Endothelial cell of umbilical vein (primary cell): ENCODE results near the gene CHD5. TPM values are rescaled to one million over a fixed set of nuclear protein-coding genes. Genes with fewer than 3 reads are reported as not detected.

ENCODE experiments used
- BruUV-seq: library from RNA; stranded (reverse); fragments of 400-500 nt; replicated peaks from 2 replicates; lab custom pipeline; 2021; lab: Mats Ljungman, UMichigan
- CTCF ChIA-PET: fragments of 300-600, 350-600 bp; sonication (Branson Sonifier 250); formaldehyde crosslinking; loops from one replicate; lab custom pipeline; 2021; ENCODE audit warnings: antibody characterized with exemption, inconsistent platforms; lab: Charles Lee
- POLR2A ChIA-PET: fragments of 300-600, 350-600 bp; sonication (Branson Sonifier 250); formaldehyde crosslinking; loops from one replicate; lab custom pipeline; 2021; ENCODE audit warnings: antibody characterized with exemption, inconsistent platforms; lab: Charles Lee
- DNase-seq: peaks from one replicate; pipeline ENCODE4 v3.0.0-alpha.2; 2011; ENCODE audit warnings: low read depth, low spot score
- FAIRE-seq: peaks from 2 replicates; lab custom pipeline; 2011; peaks lifted over from hg19 to GRCh38; lab: Jason Lieb, UNC
- H2AFZ ChIP-seq: 2 replicates; pipeline ENCODE4 v1.6.0; 2012; ENCODE audit warnings: low read depth, low read length, control low read depth, inconsistent platforms
- H3K27ac ChIP-seq: 2 replicates; pipeline ENCODE4 v1.5.1; 2011; ENCODE audit warnings: low read depth, mild to moderate bottlenecking, control low read depth, low read length, moderate library complexity; ENCODE audit not compliant: insufficient read depth
- H3K27me3 ChIP-seq, 2 experiments: 2 replicates each; pipeline versions ENCODE4 v1.6.0 to v1.6.1; 2011; ENCODE audit warnings: low read length in 2 of 2, mixed read lengths in 1 of 2; ENCODE audit not compliant: control insufficient read depth in 2 of 2, insufficient read depth in 2 of 2
- H3K36me3 ChIP-seq, 2 experiments: 2 replicates in 1 of 2; 3 replicates in 1 of 2; pipeline ENCODE4 v1.5.1; 2011; ENCODE audit warnings: low read length in 2 of 2, mild to moderate bottlenecking in 1 of 2, moderate library complexity in 1 of 2; ENCODE audit not compliant: control insufficient read depth in 2 of 2, insufficient read depth in 2 of 2; ENCODE audit errors: extremely low read depth in 1 of 2
- H3K4me1 ChIP-seq: 3 replicates; pipeline ENCODE4 v1.5.1; 2011; ENCODE audit warnings: mild to moderate bottlenecking, low read length; ENCODE audit not compliant: control insufficient read depth, insufficient read depth; ENCODE audit errors: extremely low read depth
- H3K4me2 ChIP-seq: 2 replicates; pipeline ENCODE4 v1.6.1; 2011; ENCODE audit warnings: low read length, control low read depth, mixed read lengths; ENCODE audit not compliant: insufficient read depth
- H3K4me3 ChIP-seq, 3 experiments: fragments of 200-600 bp in 1 of 3; sonication (generic), shearing (Covaris generic) in 1 of 3; replicated peaks in 1 of 3; 2 replicates each; pipeline ENCODE4 v1.5.1; 2011 to 2016; ENCODE audit warnings: control low read depth in 3 of 3, low read length in 3 of 3, mild to moderate bottlenecking in 2 of 3, inconsistent platforms in 1 of 3, low read depth in 1 of 3, moderate library complexity in 1 of 3; ENCODE audit not compliant: insufficient read depth in 1 of 3
- H3K79me2 ChIP-seq: 2 replicates; pipeline ENCODE4 v1.6.0; 2012; ENCODE audit warnings: low read length, inconsistent platforms; ENCODE audit not compliant: control insufficient read depth, insufficient read depth
- H3K9ac ChIP-seq: replicated peaks from 2 replicates; pipeline ENCODE3; 2011; ENCODE audit warnings: low read length, control low read depth; ENCODE audit not compliant: insufficient read depth; ENCODE audit errors: extremely low read depth
- H3K9me1 ChIP-seq: replicated peaks from 3 replicates; pipeline ENCODE4 v1.6.0; 2011; ENCODE audit warnings: mild to moderate bottlenecking, low read length; ENCODE audit not compliant: control insufficient read depth, insufficient read depth; ENCODE audit errors: extremely low read depth
- H3K9me3 ChIP-seq: replicated peaks from 2 replicates; pipeline ENCODE4 v1.5.1; 2012; ENCODE audit warnings: low read length, inconsistent platforms; ENCODE audit not compliant: control insufficient read depth, insufficient read depth
- H4K20me1 ChIP-seq: replicated peaks from 2 replicates; pipeline ENCODE3; 2011; ENCODE audit warnings: mild to moderate bottlenecking, low read length; ENCODE audit not compliant: control insufficient read depth, insufficient read depth; ENCODE audit errors: extremely low read depth
- EZH2 ChIP-seq: IDR thresholded peaks from 2 replicates; pipeline ENCODE4 v1.6.1; 2012; ENCODE audit warnings: borderline replicate concordance, low read depth, mild to moderate bottlenecking, moderate library complexity, low read length, inconsistent platforms; ENCODE audit not compliant: severe bottlenecking
- FOS ChIP-seq: IDR thresholded peaks from 2 replicates; pipeline ENCODE4 v1.6.1; 2011; ENCODE audit warnings: mild to moderate bottlenecking, low read length, moderate library complexity, borderline replicate concordance; ENCODE audit not compliant: insufficient read depth
- GATA2 ChIP-seq: IDR thresholded peaks from 2 replicates; pipeline ENCODE4 v1.7.0; 2011; ENCODE audit warnings: low read depth, mild to moderate bottlenecking, moderate library complexity, mixed read lengths, low read length; ENCODE audit not compliant: insufficient read length, insufficient read depth
- JUN ChIP-seq: IDR thresholded peaks from 2 replicates; pipeline ENCODE4 v1.6.1; 2011; ENCODE audit warnings: borderline replicate concordance, low read depth; ENCODE audit not compliant: insufficient read length, insufficient read depth
- MYC ChIP-seq: IDR thresholded peaks from one replicate; pipeline ENCODE4 v1.6.1; 2011; ENCODE audit warnings: mild to moderate bottlenecking, low read depth, low read length
- POLR2A ChIP-seq: IDR thresholded peaks from 2 replicates; pipeline ENCODE4 v1.6.1; 2012; ENCODE audit warnings: low read depth, mild to moderate bottlenecking, control low read depth, low read length
- POLR2AphosphoS5 ChIP-seq: IDR thresholded peaks from 2 replicates; pipeline ENCODE4 v1.6.1; 2012; ENCODE audit warnings: low read depth, mild to moderate bottlenecking, control low read depth, low read length, moderate library complexity; ENCODE audit not compliant: insufficient read depth
- dilution Hi-C: fragments of 300-500 bp; cut with MboI; formaldehyde crosslinking; loops from one replicate; pipeline ENCODE4 v1.15.0; 2019; ENCODE audit warnings: low sequenced_read_pairs; ENCODE audit not compliant: extremely low pct_ligation_motif_present
- intact Hi-C: fragments of 100-400 bp; cut with micrococcal nuclease; formaldehyde crosslinking; loops from one replicate; pipeline ENCODE4 v1.10.0; 2022
- polyA plus RNA-seq, 4 experiments: library from polyadenylated mRNA; depleted of rRNA in 3 of 4; stranded (reverse) in 3 of 4; unstranded in 1 of 4; fragments of >200 nt; gene quantifications; 2 replicates each; pipeline versions ENCODE4 v1.2.1 to v1.2.3, GENCODE V29; 2011 to 2012; ENCODE audit warnings: missing spikeins in 1 of 4
- total RNA-seq: library from RNA; stranded (reverse); gene quantifications from 2 replicates; pipeline ENCODE4 v1.2.3, GENCODE V29; 2021
- TF ChIP-seq, protein P1 (sequence below): IDR thresholded peaks from 2 replicates; pipeline ENCODE4 v1.6.1; 2011; ENCODE audit not compliant: insufficient read depth, insufficient read length
- TF ChIP-seq, protein P2 (sequence below), 2 donors: IDR thresholded peaks; 1 replicate in 1 of 2; 2 replicates in 1 of 2; pipeline ENCODE4 v1.5.1; 2011; ENCODE audit warnings: low read length in 2 of 2, mild to moderate bottlenecking in 2 of 2, moderate library complexity in 2 of 2, control low read depth in 1 of 2, inconsistent platforms in 1 of 2, low read depth in 1 of 2; ENCODE audit not compliant: insufficient read depth in 1 of 2; ENCODE audit errors: extremely low read depth in 1 of 2

Gene CHD5
- total and polyA plus RNA-seq, 2 donors (not counting 3 experiments of a cell fraction or from before 2014, with no cell fraction given), result 0.04 to 0.11 TPM

DNA sequence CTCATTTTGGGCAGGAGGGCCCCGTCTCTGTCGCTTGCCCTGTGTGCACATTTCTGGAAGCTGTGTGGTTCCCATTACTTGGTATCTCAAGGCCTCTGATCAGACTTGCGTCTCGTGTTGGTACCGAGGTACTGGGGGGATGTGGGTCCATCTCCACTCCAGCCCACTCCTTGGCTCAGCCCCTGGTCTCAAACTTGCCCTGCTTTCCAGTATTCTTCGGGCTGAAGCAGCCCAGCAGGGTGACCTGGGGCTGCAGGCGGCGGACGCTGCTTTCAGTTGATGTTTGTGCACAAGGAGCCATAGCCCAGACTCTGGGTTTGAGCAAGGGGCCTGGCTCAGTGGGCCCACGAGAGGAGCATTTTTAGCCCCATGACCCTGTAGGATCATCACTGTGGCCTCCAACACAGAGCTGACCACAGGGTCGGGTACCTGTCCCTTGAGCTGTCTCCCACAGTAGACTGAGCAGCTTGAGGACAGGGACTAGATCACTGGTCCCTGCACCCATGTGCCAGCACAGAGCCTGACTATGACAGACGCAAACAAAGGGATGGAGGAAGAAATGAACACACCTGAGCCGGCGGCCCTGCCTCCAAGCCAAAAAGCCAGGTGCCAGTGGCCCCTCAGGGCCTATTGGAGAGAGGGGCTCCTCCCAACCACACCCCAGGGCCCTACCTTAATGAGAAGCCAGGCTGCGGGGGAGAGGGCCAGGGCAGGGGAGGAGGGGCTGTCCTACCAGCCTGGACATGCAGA is 46.8 kb downstream of the CHD5 start:
- H3K27me3 ChIP-seq, result no peaks in the 10 kb centered on the region
- H3K4me3 ChIP-seq, result no peak overlapping the region
- intact Hi-C loops, result no loop called here
- H4K20me1 ChIP-seq, result no peaks in the 10 kb centered on the region
- POLR2A ChIA-PET, result no interaction called here
- no peaks in the 10 kb centered on the region for H3K4me1 ChIP-seq
- H3K79me2 ChIP-seq, result no peaks in the 10 kb centered on the region
- no peak overlapping the region for H3K4me2 ChIP-seq
- no peak overlapping the region for H2AFZ ChIP-seq
- dilution Hi-C loops, result no loop called here
- no peaks in the 10 kb centered on the region for H3K9me1 ChIP-seq
- H3K9ac ChIP-seq, result no peak overlapping the region
- no TSS peak for BruUV-seq
- TF ChIP-seq, protein P1, sequence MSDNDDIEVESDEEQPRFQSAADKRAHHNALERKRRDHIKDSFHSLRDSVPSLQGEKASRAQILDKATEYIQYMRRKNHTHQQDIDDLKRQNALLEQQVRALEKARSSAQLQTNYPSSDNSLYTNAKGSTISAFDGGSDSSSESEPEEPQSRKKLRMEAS, result no peak
- TF ChIP-seq, protein P2, sequence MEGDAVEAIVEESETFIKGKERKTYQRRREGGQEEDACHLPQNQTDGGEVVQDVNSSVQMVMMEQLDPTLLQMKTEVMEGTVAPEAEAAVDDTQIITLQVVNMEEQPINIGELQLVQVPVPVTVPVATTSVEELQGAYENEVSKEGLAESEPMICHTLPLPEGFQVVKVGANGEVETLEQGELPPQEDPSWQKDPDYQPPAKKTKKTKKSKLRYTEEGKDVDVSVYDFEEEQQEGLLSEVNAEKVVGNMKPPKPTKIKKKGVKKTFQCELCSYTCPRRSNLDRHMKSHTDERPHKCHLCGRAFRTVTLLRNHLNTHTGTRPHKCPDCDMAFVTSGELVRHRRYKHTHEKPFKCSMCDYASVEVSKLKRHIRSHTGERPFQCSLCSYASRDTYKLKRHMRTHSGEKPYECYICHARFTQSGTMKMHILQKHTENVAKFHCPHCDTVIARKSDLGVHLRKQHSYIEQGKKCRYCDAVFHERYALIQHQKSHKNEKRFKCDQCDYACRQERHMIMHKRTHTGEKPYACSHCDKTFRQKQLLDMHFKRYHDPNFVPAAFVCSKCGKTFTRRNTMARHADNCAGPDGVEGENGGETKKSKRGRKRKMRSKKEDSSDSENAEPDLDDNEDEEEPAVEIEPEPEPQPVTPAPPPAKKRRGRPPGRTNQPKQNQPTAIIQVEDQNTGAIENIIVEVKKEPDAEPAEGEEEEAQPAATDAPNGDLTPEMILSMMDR (IDR thresholded peaks at IDR 0.05; ENCODE audit: extremely low read depth in 1 of 2, insufficient read depth in 1 of 2, low read depth in 1 of 2, low read length in 2 of 2), result no peak
- TF ChIP-seq FOS (no peak), MYC (no peak), GATA2 (no peak), JUN (no peak), POLR2AphosphoS5 (no peak), POLR2A (no peak), EZH2 (no peak)
- no peak overlapping the region for H3K27ac ChIP-seq
- no peaks in the 10 kb centered on the region for H3K36me3 ChIP-seq
- no peak for DNase-seq
- no peak for FAIRE-seq
- CTCF ChIA-PET, result no interaction called here
- H3K9me3 ChIP-seq, result no peaks in the 10 kb centered on the region
